Urothelium cell line (cell line): ENCODE measurements around the gene SCN4B.

Experiments
- DNase-seq: peaks from one replicate; pipeline ENCODE4 v3.0.0; 2011; ENCODE audit warnings: low spot score, mixed read lengths
- FAIRE-seq: peaks from 2 replicates; lab custom pipeline; 2011; peaks lifted over from hg19 to GRCh38; lab: Jason Lieb, UNC

SCN4B gene

GRCh38 chr11:118135051-118135795 lies 17.4 kb downstream of the SCN4B start:
- FAIRE-seq (no peak), DNase-seq (no peak)

DNA sequence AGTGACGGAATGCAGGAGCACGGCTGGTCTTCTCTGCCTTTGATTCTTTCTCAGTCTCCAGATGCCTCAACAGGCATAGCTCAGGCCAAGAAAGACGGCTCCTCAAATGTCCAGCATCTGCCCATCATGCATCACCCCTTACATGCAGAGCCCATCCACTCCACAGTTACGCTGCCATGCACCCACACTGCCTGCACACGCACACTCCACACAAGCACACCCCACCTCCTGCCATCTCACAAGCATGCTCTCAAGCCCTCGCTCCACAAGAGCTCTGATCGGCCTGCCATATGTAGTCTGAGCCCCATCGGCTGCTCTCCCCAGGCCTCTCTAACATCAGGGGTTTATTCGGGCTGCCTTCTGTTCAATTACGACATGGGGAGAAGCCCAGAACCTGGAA lies 18.8 kb downstream of the SCN4B start:
- FAIRE-seq (no peak), DNase-seq (no peak)

GRCh38 chr11:118132385-118133151 lies 20.1 kb downstream of the SCN4B start:
- no peak for FAIRE-seq
- DNase-seq, result no peak

DNA sequence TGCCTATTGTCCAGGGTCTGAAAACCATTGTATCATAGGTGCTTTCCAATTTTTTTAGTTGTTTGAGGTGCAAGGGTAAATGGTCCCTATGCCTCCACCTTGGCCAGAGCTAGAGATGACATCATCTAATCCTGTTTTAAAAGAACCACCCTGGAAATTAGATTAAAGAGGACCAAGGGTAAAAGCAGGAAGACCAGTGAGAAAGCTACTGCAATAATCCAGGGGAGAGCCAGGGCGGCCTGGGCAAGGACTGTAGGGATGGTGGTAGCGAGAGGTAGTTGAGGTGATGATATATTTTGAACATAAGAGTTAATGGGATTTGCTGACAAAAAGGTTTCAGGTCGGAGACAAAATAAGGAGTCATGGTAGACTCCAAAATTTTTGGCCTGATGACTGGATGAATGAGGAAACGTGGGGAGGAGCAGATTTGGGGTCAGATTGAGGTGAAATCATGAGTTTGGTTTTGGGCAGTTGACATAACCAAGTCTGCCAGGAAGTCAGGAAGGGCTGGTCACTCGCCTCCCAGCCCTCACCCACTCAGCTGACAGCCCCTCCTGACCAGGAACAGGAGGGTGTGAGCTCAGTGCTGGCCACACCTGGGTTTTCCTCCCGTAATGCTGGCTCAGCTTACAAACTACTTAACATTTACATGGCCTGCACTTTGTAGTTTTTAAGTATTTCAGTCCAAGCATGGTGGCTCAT lies 23.0 kb downstream of the SCN4B start:
- no peak for FAIRE-seq
- DNase-seq, result no peak

GRCh38 chr11:118128721-118129470 lies 23.7 kb downstream of the SCN4B start:
- no peak for DNase-seq
- no peak for FAIRE-seq

- no peak for FAIRE-seq
- no peak for DNase-seq
These were observed 24.3 kb downstream of the SCN4B start for GRCh38 chr11:118128310-118128709.

- FAIRE-seq (no peak), DNase-seq (no peak)
These were observed 26.4 kb downstream of the SCN4B start for GRCh38 chr11:118126082-118126838.

GRCh38 chr11:118124929-118125535 lies 27.6 kb downstream of the SCN4B start:
- FAIRE-seq (no peak), DNase-seq (no peak)

DNA sequence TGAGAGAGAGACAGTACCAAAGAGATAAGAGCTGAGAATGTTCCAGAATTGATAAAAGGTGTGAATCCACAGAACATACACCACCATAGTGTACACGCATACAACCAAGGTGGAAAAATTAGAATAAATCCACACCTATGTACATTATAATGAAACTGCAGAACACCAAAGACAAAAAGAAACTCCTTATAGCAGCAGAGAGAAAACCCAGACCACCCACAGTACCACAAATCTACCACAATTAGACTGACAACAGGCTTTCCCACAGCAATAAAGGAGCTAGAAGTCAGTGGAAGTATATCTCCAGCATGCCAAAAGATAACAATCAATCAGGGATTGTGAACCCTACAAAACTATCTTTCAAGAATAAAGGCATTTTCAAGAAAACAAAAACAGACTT lies 31.8 kb downstream of the SCN4B start:
- DNase-seq, result no peak
- no peak for FAIRE-seq

DNA sequence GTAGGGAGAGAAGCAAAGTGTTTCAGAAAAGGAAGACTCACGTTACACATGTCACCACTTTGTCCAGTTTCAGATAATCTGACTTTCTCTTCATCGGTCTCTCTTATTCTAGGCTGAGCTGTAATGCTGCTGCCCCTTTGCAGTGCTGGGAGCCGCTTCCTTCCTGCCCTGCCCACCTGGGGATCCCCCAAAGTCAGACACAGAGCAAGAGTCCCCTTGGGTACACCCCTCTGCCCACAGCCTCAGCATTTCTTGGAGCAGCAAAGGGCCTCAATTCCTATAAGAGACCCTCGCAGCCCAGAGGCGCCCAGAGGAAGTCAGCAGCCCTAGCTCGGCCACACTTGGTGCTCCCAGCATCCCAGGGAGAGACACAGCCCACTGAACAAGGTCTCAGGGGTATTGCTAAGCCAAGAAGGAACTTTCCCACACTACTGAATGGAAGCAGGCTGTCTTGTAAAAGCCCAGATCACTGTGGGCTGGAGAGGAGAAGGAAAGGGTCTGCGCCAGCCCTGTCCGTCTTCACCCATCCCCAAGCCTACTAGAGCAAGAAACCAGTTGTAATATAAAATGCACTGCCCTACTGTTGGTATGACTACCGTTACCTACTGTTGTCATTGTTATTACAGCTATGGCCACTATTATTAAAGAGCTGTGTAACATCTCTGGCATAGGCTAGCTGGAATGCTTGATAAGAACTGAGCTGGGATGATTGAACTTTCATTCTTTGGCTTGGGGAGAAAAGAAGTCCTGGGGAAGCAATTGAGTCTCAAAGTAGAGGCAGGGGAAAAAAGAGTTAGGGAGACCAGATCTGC lies 34.6 kb downstream of the SCN4B start:
- DNase-seq (no peak), FAIRE-seq (no peak)

DNA sequence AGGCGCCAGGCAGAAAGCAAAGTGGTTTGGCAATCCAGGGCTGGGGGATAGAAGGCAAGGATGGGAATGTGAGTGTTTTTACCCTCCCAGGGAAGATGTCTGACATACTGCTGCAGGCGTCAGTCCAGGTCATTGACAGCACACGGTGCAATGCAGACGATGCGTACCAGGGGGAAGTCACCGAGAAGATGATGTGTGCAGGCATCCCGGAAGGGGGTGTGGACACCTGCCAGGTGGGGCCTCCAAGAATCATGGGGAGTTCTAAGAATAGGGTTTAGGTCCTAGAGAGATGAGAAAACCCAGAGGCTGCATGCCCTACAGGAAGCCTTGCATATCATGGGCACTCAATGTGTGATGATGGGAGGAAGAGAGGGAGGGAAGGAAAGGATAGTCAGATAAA lies 37.6 kb downstream of the SCN4B start:
- no peak for FAIRE-seq
- DNase-seq, result no peak

DNA sequence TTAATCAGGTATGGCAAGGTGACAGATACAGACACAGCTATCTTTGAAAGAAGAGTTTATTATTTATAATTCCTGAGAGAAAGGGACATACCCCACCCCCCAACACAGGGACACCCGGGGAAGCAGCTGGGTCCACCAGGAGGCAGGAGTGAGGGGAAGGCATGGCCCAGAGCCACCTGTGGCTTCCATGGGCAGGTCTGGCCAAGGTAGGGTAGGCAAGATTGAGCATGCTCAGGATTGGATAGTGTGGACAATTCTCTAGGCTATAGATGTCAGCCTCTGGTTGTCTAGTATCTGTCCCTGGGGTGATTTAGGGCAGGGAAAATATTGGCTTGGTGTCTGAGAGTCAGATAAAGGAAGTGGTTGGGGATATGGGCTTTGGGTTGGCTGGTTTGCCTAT lies 38.4 kb downstream of the SCN4B start:
- FAIRE-seq, result no peak

GRCh38 chr11:118112711-118113430 lies 39.8 kb downstream of the SCN4B start:
- FAIRE-seq, result no peak

More for the DNA sequence above, 38.4 kb downstream of the SCN4B start:
- DNase-seq, result no peak

GRCh38 chr11:118111744-118112035 lies 40.9 kb downstream of the SCN4B start:
- DNase-seq (no peak), FAIRE-seq (no peak)

More at GRCh38 chr11:118112711-118113430, 39.8 kb downstream of the SCN4B start:
- no peak for DNase-seq

- DNase-seq (no peak), FAIRE-seq (no peak)
These were observed 41.4 kb downstream of the SCN4B start for GRCh38 chr11:118111019-118111743.

DNA sequence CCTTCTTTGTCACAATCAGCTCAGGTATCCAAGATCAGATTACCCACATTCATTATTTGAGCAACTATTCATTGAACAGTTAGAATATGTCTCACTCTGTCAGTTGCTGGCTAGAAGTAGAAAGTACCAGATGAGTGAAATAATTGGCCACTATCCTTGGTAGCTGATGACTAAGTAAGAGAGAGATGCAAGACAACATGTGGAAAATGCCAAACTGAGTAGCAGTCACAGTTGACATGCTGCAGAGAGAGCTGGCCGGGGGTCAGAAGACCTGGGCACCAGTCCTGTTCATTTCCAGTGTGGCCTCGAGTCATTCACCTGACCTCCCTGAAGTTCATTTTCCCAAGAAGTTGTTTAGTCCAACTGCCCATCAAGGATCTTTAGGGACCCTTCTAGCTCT lies 43.4 kb downstream of the SCN4B start:
- DNase-seq (no peak), FAIRE-seq (no peak)

DNA sequence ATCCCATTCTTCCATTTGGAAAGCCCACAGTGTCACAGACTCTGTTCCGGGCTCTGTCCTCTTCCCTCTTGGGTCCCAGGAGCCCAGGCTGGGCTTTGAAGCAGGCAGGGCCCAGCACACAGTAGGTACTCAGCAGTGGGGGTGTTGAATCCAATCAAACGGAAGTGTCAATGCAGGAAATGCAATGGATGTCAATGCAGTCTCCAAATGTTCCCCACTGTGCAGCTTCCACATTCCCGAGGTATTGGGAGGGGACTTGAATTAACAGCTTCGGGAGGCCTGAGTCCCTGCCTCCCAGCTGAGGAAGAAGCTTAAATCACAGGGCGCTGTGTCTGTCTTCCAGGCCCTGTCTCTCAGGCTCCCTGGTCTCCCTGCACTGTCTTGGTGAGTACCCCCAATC lies 44.1 kb downstream of the SCN4B start:
- no peak for DNase-seq

DNA sequence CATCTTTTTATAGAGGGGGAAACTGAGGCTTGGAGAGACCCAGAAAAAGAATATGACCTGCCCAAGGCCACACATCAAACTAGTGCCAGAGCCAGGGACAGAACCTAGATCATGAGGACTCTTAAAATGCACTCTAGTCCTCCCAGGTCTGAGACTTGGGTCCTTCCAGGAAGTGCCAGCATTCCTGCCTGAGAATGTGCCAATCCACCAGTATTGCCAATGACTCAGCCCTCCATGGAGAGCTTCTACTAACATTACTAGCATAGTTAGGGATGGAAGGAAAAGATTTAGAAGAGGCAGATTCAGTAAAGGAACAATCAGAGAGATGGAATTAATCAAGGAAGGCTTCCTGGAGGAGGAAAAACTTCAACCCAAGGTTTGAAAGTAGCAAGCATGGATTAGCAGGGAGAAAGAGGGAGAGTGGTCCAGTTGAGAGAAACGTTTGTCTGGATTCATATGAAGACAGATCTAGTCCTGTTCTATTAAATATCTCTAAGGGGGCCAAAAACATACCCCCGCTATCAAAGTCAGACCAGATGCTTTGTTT lies 45.8 kb downstream of the SCN4B start:
- FAIRE-seq (no peak), DNase-seq (no peak)

More for the DNA sequence above, 44.1 kb downstream of the SCN4B start:
- no peak for FAIRE-seq
